Raji (cell line): ENCODE measurements around the gene BDNF.

Source experiments
- POLR2A ChIP-seq: IDR thresholded peaks from 2 replicates; pipeline ENCODE4 v1.6.1; 2011; ENCODE audit warnings: low read depth, low read length, control low read depth; ENCODE audit not compliant: insufficient read depth

The BDNF gene

GRCh38 chr11:27653990-27654758 lies 46.1 kb downstream of the BDNF start:
- no peak for TF ChIP-seq POLR2A

GRCh38 chr11:27651711-27652110 lies 48.5 kb downstream of the BDNF start:
- TF ChIP-seq POLR2A = no peak

GRCh38 chr11:27650988-27651387 lies 49.3 kb downstream of the BDNF start:
- no peak for TF ChIP-seq POLR2A

GRCh38 chr11:27649800-27650199 lies 50.5 kb downstream of the BDNF start:
- no peak for TF ChIP-seq POLR2A

GRCh38 chr11:27648840-27649239 lies 51.4 kb downstream of the BDNF start:
- no peak for TF ChIP-seq POLR2A

- TF ChIP-seq POLR2A = no peak
These were observed 54.0 kb downstream of the BDNF start for GRCh38 chr11:27646051-27646818.

GRCh38 chr11:27642954-27643353 lies 57.3 kb downstream of the BDNF start:
- no peak for TF ChIP-seq POLR2A

- TF ChIP-seq POLR2A = no peak
These were observed 59.3 kb downstream of the BDNF start for GRCh38 chr11:27640954-27641353.

GRCh38 chr11:27635567-27636037 lies 64.7 kb downstream of the BDNF start:
- peak; percentile 62; the same call in 1 of the 2 replicates for TF ChIP-seq POLR2A

- no peak for TF ChIP-seq POLR2A
These were observed 72.3 kb downstream of the BDNF start for GRCh38 chr11:27627979-27628378.

GRCh38 chr11:27626938-27627586 lies 73.2 kb downstream of the BDNF start:
- TF ChIP-seq POLR2A = no peak

GRCh38 chr11:27626269-27626937 lies 73.9 kb downstream of the BDNF start:
- TF ChIP-seq POLR2A = no peak

GRCh38 chr11:27625347-27625912 lies 74.8 kb downstream of the BDNF start:
- TF ChIP-seq POLR2A = no peak

- TF ChIP-seq POLR2A = no peak
These were observed 76.2 kb downstream of the BDNF start for GRCh38 chr11:27623945-27624523.

GRCh38 chr11:27622541-27623300 lies 77.5 kb downstream of the BDNF start:
- no peak for TF ChIP-seq POLR2A
